T-helper 1 cell treated with Interleukin-12 subunit alpha and Interleukin-12 subunit beta and Interleukin-4 antibody, amounts not matched to agents 30 μg/mL and 1 μg/mL, for 36 hours (primary cell): ENCODE results near the gene RPS2.
"Not testable (repeated sequence)": the region's sequence is repeated elsewhere in the genome, so short reads cannot be mapped to it uniquely, and the experiment has no call there.

Experiments
- H3K27ac Mint-ChIP-seq: one replicate; pipeline ENCODE4 v1.8.0; 2021; ENCODE audit warnings: mild to moderate bottlenecking, mixed read lengths
- H3K27me3 Mint-ChIP-seq: one replicate; pipeline ENCODE4 v1.8.0; 2021; ENCODE audit warnings: low read depth, mixed read lengths
- H3K36me3 Mint-ChIP-seq: one replicate; pipeline ENCODE4 v1.8.0; 2021; ENCODE audit warnings: low read depth, mixed read lengths
- H3K4me1 Mint-ChIP-seq: one replicate; pipeline ENCODE4 v1.8.0; 2021; ENCODE audit warnings: low read depth, mixed read lengths
- H3K4me3 Mint-ChIP-seq: one replicate; pipeline ENCODE4 v1.8.0; 2021; ENCODE audit warnings: mild to moderate bottlenecking, moderate library complexity, mixed read lengths
- H3K9me3 Mint-ChIP-seq: one replicate; pipeline ENCODE4 v1.8.0; 2021; ENCODE audit warnings: mixed read lengths

RPS2 gene

GRCh38 chr16:1964506-1965395 lies at the start of gene RPS2:
TSS of gene RPS2 (minus strand) at chr16:1964826. CDS start at chr16:1964625, 201 bp downstream.
- Mint-ChIP-seq H3K27ac (peak within 1 kb of the TSS; percentile 96), H3K4me1 (peaks cover 38% of the 10 kb centered on the region), H3K27me3 (no peaks in the 10 kb centered on the region), H3K9me3 (no peaks in the 10 kb centered on the region), H3K4me3 (peak within 1 kb of the TSS; percentile 96), H3K36me3 (peaks cover 35% of the 10 kb centered on the region)

- no peaks in the 10 kb centered on the region for H3K9me3 Mint-ChIP-seq
- peaks cover 5% of the 10 kb centered on the region for H3K36me3 Mint-ChIP-seq
- no peak overlapping the region for H3K4me3 Mint-ChIP-seq
- peaks cover 8% of the 10 kb centered on the region for H3K4me1 Mint-ChIP-seq
- H3K27me3 Mint-ChIP-seq: peaks cover 5% of the 10 kb centered on the region
- no peak overlapping the region for H3K27ac Mint-ChIP-seq
These were observed 48.9 kb upstream of the RPS2 start for GRCh38 chr16:2013527-2013926.

GRCh38 chr16:2011726-2012125 lies 47.1 kb upstream of the RPS2 start:
- H3K27me3 Mint-ChIP-seq, H3K4me3 Mint-ChIP-seq, H3K9me3 Mint-ChIP-seq, H3K27ac Mint-ChIP-seq: not testable (repeated sequence)
- Mint-ChIP-seq H3K4me1 (peaks cover 22% of the 10 kb centered on the region), H3K36me3 (peaks cover 11% of the 10 kb centered on the region)

- H3K27ac Mint-ChIP-seq: peak within 1 kb of the TSS; percentile 95
- H3K4me1 Mint-ChIP-seq: peaks cover 26% of the 10 kb centered on the region
- H3K36me3 Mint-ChIP-seq: peaks cover 11% of the 10 kb centered on the region
- H3K4me3 Mint-ChIP-seq: peak within 1 kb of the TSS; percentile 91
- no peaks in the 10 kb centered on the region for H3K27me3 Mint-ChIP-seq
- H3K9me3 Mint-ChIP-seq: no peaks in the 10 kb centered on the region
These were observed 45.3 kb upstream of the RPS2 start, which contains the start of gene ZNF598 for GRCh38 chr16:2009791-2010510. TSS of gene ZNF598 (minus strand) at chr16:2009821.

GRCh38 chr16:2009164-2009711 lies 44.6 kb upstream of the RPS2 start:
- H3K27me3 Mint-ChIP-seq: no peaks in the 10 kb centered on the region
- peaks cover 26% of the 10 kb centered on the region for H3K4me1 Mint-ChIP-seq

GRCh38 chr16:2008631-2009163 lies 44.1 kb upstream of the RPS2 start:
- H3K4me1 Mint-ChIP-seq: peaks cover 26% of the 10 kb centered on the region
- no peaks in the 10 kb centered on the region for H3K27me3 Mint-ChIP-seq
- no peaks in the 10 kb centered on the region for H3K9me3 Mint-ChIP-seq
- peak overlapping the region; percentile 84 for H3K4me3 Mint-ChIP-seq
- peaks cover 11% of the 10 kb centered on the region for H3K36me3 Mint-ChIP-seq
- H3K27ac Mint-ChIP-seq: peak overlapping the region; percentile 83

More at GRCh38 chr16:2009164-2009711, 44.6 kb upstream of the RPS2 start:
- peak overlapping the region; percentile 84 for H3K4me3 Mint-ChIP-seq
- peak overlapping the region; percentile 83 for H3K27ac Mint-ChIP-seq
- no peaks in the 10 kb centered on the region for H3K9me3 Mint-ChIP-seq
- H3K36me3 Mint-ChIP-seq: peaks cover 11% of the 10 kb centered on the region

- peaks cover 11% of the 10 kb centered on the region for H3K36me3 Mint-ChIP-seq
- H3K9me3 Mint-ChIP-seq: no peaks in the 10 kb centered on the region
- peak overlapping the region; percentile 84 for H3K4me3 Mint-ChIP-seq
- H3K4me1 Mint-ChIP-seq: peaks cover 26% of the 10 kb centered on the region
- H3K27me3 Mint-ChIP-seq: no peaks in the 10 kb centered on the region
- peak overlapping the region; percentile 83 for H3K27ac Mint-ChIP-seq
These were observed 43.4 kb upstream of the RPS2 start for GRCh38 chr16:2008009-2008526.

- Mint-ChIP-seq H3K4me1 (peaks cover 26% of the 10 kb centered on the region), H3K27ac (peak overlapping the region; percentile 83), H3K4me3 (peak overlapping the region; percentile 84), H3K27me3 (no peaks in the 10 kb centered on the region), H3K9me3 (no peaks in the 10 kb centered on the region), H3K36me3 (peaks cover 14% of the 10 kb centered on the region)
These were observed 42.6 kb upstream of the RPS2 start for GRCh38 chr16:2007081-2007836.

GRCh38 chr16:2006317-2006716 lies 41.7 kb upstream of the RPS2 start:
- Mint-ChIP-seq H3K4me3 (no peak overlapping the region), H3K27me3 (no peaks in the 10 kb centered on the region), H3K27ac (no peak overlapping the region), H3K9me3 (no peaks in the 10 kb centered on the region), H3K36me3 (peaks cover 14% of the 10 kb centered on the region), H3K4me1 (peaks cover 26% of the 10 kb centered on the region)

GRCh38 chr16:2005646-2006045 lies 41.0 kb upstream of the RPS2 start:
- no peak overlapping the region for H3K27ac Mint-ChIP-seq
- H3K4me3 Mint-ChIP-seq: no peak overlapping the region
- peaks cover 26% of the 10 kb centered on the region for H3K4me1 Mint-ChIP-seq

GRCh38 chr16:2004795-2005517 lies 40.3 kb upstream of the RPS2 start:
- Mint-ChIP-seq H3K9me3 (no peaks in the 10 kb centered on the region), H3K4me1 (peaks cover 22% of the 10 kb centered on the region), H3K4me3 (no peak overlapping the region), H3K27ac (no peak overlapping the region), H3K36me3 (peaks cover 15% of the 10 kb centered on the region), H3K27me3 (no peaks in the 10 kb centered on the region)

More at GRCh38 chr16:2005646-2006045, 41.0 kb upstream of the RPS2 start:
- H3K9me3 Mint-ChIP-seq: no peaks in the 10 kb centered on the region
- H3K36me3 Mint-ChIP-seq: peaks cover 17% of the 10 kb centered on the region
- H3K27me3 Mint-ChIP-seq: no peaks in the 10 kb centered on the region

GRCh38 chr16:2003827-2004641 lies 39.4 kb upstream of the RPS2 start:
- Mint-ChIP-seq H3K4me1 (peaks cover 22% of the 10 kb centered on the region), H3K4me3 (no peak overlapping the region), H3K27ac (no peak overlapping the region), H3K9me3 (no peaks in the 10 kb centered on the region), H3K27me3 (no peaks in the 10 kb centered on the region), H3K36me3 (peaks cover 15% of the 10 kb centered on the region)
